NB4 (cell line): ENCODE measurements around the gene TCF4.

Experiments used
- CTCF ChIP-seq: IDR thresholded peaks from one replicate; pipeline ENCODE4 v1.5.1; 2012; ENCODE audit warnings: low read depth, low read length
- MAX ChIP-seq: IDR thresholded peaks from 2 replicates; pipeline ENCODE4 v1.6.1; 2011; ENCODE audit warnings: low read depth, low read length
- MYC ChIP-seq: IDR thresholded peaks from 2 replicates; pipeline ENCODE4 v1.6.1; 2011; ENCODE audit warnings: low read depth, low read length

GRCh38 chr18:55486936-55487335 lies 101.1 kb downstream of the TCF4 start:
- TF ChIP-seq CTCF (no peak), MYC (no peak), MAX (no peak)
